GM21515 (cell line): ENCODE data around the gene PPHLN1.

Experiments
- ATAC-seq: cut with Tn5 transposase; IDR thresholded peaks from one replicate; pipeline ENCODE4 v1.9.1; 2021; ENCODE audit not compliant: unreplicated experiment

Gene PPHLN1

DNA sequence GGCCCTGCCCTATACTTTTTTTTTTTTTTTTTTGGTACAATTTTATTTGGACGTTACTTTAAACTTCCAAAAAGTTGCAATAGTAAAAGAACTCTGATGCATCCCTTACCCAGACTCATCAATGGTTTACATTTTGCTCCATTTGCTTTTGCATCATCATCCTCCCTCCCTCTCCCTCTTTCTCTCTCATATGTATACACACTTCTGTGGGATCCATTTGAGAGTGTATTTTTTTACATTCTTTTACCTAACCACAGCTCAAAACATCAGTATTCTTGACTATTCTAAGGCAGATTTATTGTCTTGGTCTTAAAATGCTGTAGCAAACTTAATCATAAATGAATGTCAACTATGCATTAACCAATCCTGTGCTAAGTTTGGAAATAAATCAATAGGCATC is 152.0 kb downstream of the PPHLN1 start:
- ATAC-seq, result no peak

- ATAC-seq, result no peak
Measured at GRCh38 chr12:42481368-42481767, 155.4 kb downstream of the PPHLN1 start.

DNA sequence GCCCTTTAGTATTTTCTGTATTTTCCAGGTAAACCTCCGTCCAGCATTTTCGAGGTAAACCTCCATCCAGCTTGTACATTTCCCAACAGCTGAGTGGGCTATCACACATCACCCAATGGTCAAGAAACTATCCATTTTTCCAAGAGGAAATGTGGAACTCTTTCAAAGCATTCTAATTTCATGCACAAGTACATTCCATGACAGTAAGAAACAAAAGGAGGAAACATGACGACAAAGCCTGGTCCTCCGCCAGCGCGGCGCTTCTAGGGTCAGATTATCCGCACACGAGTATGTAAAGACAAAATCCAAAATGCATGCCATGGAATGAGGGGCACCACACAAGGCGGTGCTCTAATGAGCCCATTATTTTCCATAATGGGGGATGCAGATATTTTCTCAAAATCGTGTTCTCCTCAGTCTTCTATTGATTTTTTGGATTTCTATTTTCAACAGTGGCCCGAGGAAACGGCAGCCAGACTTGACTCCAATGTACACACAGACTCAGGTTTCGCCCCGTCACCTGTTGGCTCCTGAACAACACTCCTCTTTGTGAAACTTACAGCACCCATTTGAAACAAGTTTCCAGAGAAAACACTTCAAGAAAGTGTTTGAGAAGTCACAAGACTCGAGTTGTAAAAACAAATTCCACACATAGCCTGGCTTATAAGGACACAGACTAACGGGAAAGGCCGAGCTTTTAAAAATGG is 156.2 kb downstream of the PPHLN1 start:
- ATAC-seq, result no peak

DNA sequence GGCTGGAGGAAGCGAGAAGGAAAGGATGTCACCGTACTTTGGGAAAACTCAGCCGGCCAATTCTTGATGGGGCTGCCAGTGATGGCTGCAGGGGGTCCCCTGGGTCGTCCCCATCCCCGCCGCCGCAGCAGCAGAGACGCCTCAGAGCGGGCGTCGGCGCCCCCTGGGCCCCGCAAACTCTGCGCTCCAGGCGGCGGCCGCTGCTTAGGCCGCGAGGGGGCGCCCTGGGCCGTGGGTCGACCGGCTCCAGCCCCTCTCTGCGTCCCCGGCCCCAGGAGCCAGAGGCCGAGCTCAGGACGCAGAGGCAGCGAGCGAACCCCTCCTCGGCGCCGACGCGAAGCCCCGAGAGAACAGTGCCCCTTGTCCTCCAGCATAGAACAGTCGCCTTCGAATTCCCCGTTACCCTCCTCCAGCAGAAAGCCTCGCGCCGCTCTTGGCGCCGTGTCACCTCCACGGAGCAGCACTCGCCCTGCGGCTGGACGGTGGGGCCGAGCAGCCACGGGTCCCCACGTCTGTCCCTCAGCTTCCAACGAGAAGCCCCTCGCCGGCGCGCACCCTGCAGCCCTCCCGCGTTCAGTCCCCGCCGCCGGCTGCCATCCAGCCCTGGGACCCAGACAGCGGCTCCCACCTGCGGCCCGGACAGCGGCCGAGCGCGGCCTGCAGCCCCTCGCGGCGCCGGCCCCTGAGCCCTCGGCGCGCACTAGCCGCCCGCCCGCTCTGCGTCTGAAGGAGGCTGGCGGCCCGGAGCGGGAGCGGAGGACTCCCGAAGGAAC is 157.0 kb downstream of the PPHLN1 start:
- ATAC-seq, result peak; percentile 79

DNA sequence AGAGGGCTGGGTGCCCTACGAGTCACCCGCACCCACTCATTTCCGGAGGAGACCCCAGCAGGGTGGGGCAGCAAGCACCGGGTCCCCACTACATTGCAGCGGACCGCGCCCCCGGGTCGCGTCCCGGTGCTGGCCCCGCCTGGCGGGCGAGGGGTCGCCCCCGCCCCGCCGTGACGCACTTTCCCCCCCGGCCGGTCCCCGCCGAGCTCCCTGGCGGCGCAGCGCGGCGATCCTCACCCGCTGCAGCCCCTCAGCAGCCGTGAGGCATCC is 157.5 kb downstream of the PPHLN1 start:
- peak; percentile 35 for ATAC-seq

DNA sequence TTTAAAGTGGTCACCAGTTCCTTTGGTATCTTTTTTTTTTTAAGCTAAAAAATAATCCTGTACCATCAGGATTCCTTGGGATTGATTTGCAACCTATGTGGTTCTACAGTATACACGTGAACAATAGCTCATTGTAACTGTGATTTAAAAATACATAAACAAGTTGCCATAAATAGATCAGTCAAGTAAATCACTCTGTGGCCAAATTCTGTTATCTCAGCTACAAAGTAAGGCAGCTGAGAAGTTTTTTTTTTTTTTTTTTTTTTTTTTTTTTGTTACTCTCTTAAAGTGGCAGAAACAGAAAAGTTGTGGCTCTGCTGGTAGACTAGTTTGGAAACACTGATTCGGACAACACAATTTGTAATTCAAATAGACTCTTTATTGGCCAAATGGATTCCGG is 159.0 kb downstream of the PPHLN1 start:
- no peak for ATAC-seq

DNA sequence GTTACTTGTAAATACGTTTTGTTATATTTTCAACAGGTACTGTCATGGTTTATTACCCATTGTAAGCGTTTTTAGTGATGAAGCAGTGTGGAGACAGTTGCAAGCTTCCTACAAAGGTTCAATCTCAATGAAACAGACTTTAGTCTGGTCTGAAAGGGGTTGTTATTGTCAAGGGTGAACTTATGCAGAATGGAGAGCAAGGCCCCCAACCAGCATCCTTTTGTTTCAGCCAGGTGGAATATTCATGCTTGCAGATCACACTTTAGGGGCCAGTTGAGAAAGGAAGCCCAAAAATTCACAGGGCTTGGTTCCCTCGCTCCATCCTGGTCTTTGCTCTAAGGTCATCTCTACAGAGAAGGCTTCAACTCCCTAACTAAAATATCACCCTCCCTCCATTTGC is 159.9 kb downstream of the PPHLN1 start:
- no peak for ATAC-seq

GRCh38 chr12:42486407-42486806 is 160.4 kb downstream of the PPHLN1 start:
- ATAC-seq, result no peak

DNA sequence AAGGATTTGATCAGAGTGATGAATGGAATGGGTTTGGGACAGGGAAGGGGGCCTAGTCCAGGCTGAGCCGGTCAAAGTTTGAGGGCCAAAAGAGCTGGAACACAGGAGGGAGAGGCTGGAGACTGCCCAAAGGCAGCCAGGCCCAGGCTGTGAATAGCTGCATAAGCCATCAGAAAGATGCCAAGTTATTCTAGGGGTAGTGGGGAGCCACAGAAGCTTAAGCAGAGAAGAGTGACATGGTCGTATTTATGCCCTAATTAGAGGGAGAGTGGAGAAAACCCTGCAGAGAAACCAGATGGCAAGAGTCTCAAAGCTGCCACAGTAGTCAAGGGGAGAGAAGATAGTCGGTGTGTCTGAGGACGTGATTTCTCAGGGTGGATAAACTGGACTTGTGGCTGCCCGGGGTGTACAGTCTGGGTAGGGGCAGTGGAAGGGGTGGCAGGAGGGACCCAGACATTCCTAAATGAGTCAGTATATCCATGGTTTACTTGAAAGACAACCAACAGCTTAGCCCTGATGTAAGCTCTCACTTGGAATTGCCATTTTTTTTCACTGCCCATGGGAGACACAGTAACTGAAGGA is 164.4 kb downstream of the PPHLN1 start:
- ATAC-seq, result no peak
